PFSK-1 (cell line): ENCODE measurements around the gene KPNA1.

ENCODE experiments used
- FOXP2 ChIP-seq: optimal IDR thresholded peaks from 2 replicates; pipeline ENCODE3; 2011; ENCODE audit warnings: borderline replicate concordance, control low read depth, inconsistent platforms; ENCODE audit not compliant: insufficient read depth; ENCODE audit errors: extremely low read length, extremely low read depth
- POLR2AphosphoS5 ChIP-seq: IDR thresholded peaks from 2 replicates; pipeline ENCODE4 v1.6.1; 2012; ENCODE audit warnings: low read depth, mild to moderate bottlenecking, control low read depth, low read length, moderate library complexity
- SIN3A ChIP-seq: IDR thresholded peaks from 2 replicates; pipeline ENCODE4 v1.6.1; 2012; ENCODE audit warnings: mild to moderate bottlenecking, low read length, moderate library complexity, borderline replicate concordance; ENCODE audit not compliant: insufficient read depth
- TF ChIP-seq, protein P1 (sequence below), 2 experiments: IDR thresholded peaks; 2 replicates each; pipeline versions ENCODE4 v1.6.1 to v1.8.0; 2011 to 2012; ENCODE audit warnings: low read depth in 2 of 2, low read length in 2 of 2, control low read depth in 1 of 2, inconsistent platforms in 1 of 2, mild to moderate bottlenecking in 1 of 2, moderate library complexity in 1 of 2; ENCODE audit not compliant: insufficient read depth in 1 of 2

DNA sequence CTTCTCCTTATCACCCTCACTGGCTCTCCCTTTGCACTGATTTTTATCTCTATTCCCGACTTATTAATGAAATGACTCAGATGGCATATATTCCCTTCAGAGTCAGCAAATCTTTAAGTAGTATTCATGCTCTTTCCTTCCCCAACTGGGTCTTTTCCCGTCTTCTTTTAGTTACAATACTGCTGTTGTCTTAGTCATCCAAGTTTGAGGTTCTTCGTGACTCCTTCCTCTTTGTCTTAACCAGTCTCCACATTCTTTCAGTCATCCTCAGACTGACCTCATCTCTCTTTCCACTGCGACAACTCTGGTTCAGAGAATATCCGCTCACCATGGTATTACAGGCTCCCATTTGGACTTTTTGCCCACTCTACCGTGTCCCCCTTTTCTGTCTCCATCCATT is 111.2 kb downstream of the KPNA1 start:
- TF ChIP-seq, protein P1, sequence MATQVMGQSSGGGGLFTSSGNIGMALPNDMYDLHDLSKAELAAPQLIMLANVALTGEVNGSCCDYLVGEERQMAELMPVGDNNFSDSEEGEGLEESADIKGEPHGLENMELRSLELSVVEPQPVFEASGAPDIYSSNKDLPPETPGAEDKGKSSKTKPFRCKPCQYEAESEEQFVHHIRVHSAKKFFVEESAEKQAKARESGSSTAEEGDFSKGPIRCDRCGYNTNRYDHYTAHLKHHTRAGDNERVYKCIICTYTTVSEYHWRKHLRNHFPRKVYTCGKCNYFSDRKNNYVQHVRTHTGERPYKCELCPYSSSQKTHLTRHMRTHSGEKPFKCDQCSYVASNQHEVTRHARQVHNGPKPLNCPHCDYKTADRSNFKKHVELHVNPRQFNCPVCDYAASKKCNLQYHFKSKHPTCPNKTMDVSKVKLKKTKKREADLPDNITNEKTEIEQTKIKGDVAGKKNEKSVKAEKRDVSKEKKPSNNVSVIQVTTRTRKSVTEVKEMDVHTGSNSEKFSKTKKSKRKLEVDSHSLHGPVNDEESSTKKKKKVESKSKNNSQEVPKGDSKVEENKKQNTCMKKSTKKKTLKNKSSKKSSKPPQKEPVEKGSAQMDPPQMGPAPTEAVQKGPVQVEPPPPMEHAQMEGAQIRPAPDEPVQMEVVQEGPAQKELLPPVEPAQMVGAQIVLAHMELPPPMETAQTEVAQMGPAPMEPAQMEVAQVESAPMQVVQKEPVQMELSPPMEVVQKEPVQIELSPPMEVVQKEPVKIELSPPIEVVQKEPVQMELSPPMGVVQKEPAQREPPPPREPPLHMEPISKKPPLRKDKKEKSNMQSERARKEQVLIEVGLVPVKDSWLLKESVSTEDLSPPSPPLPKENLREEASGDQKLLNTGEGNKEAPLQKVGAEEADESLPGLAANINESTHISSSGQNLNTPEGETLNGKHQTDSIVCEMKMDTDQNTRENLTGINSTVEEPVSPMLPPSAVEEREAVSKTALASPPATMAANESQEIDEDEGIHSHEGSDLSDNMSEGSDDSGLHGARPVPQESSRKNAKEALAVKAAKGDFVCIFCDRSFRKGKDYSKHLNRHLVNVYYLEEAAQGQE (IDR thresholded peaks at IDR 0.05; ENCODE audit: insufficient read depth in 1 of 2, low read depth in 2 of 2, low read length in 2 of 2): no peak
- TF ChIP-seq POLR2AphosphoS5: no peak
- TF ChIP-seq SIN3A: no peak
- no peak for TF ChIP-seq FOXP2
